Measurements from ENCODE around the gene EPB41L3.

- TF ChIP-seq CTCF (IDR thresholded peaks at IDR 0.05; ENCODE audit: low read depth, low read length), result no peak
- TF ChIP-seq EZH2phosphoT487 (IDR thresholded peaks at IDR 0.05; ENCODE audit: low read depth), result no peak
Observed at GRCh38 chr18:5457462-5457957, 86.3 kb downstream of the EPB41L3 start.

All from OCI-LY3 (cell line).